GM21825 (cell line): Measurements from ENCODE around the gene ABCF3.
"Not testable (repeated sequence)": the region's sequence is repeated elsewhere in the genome, so short reads cannot be mapped to it uniquely, and the experiment has no call there.

Source experiments
- ATAC-seq: cut with Tn5 transposase; IDR thresholded peaks from one replicate; pipeline ENCODE4 v1.9.1; 2021; ENCODE audit warnings: mild to moderate bottlenecking, moderate library complexity; ENCODE audit not compliant: unreplicated experiment

Gene ABCF3, protein sequence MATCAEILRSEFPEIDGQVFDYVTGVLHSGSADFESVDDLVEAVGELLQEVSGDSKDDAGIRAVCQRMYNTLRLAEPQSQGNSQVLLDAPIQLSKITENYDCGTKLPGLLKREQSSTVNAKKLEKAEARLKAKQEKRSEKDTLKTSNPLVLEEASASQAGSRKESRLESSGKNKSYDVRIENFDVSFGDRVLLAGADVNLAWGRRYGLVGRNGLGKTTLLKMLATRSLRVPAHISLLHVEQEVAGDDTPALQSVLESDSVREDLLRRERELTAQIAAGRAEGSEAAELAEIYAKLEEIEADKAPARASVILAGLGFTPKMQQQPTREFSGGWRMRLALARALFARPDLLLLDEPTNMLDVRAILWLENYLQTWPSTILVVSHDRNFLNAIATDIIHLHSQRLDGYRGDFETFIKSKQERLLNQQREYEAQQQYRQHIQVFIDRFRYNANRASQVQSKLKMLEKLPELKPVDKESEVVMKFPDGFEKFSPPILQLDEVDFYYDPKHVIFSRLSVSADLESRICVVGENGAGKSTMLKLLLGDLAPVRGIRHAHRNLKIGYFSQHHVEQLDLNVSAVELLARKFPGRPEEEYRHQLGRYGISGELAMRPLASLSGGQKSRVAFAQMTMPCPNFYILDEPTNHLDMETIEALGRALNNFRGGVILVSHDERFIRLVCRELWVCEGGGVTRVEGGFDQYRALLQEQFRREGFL

DNA sequence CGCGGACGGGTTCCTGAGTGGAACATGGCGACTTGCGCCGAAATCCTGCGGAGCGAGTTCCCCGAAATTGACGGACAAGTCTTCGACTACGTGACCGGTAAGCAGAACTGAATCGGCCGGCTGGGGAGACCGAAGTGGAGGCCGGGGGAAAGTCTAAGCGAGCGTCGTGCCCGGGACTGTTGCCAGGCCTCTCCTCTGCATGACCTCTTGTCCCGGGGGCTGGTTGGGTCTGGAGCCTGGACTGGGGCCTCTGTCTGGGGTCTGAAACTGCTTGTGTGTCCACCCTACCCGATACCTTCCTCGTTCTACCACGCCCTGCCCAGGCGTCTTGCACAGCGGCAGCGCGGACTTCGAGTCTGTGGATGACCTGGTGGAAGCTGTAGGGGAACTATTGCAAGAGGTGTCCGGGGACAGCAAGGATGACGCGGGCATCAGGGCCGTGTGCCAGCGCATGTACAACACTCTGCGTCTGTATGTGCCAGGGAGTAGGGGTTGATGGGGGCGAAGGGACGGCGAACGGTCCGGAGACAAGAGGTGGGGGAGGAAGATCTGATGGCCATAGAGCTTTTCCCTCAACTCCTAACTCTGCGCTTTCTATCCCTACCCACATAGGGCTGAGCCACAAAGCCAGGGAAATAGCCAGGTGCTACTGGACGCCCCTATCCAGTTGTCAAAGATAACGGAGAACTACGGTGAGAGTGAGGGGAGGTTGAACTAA lies at the start of gene ABCF3:
ABCF3 (plus strand) TSS at position 16 of the 718 bp plus-strand sequence; CDS start at position 25, 9 bp downstream.
- ATAC-seq, result no peak

- ATAC-seq, result no peak
Measured at GRCh38 chr3:184140436-184140835, 45.6 kb upstream of the ABCF3 start.

- no peak for ATAC-seq
Measured at GRCh38 chr3:184142199-184142598, 43.8 kb upstream of the ABCF3 start.

- no peak for ATAC-seq
Measured at GRCh38 chr3:184143327-184143726, 42.7 kb upstream of the ABCF3 start.

DNA sequence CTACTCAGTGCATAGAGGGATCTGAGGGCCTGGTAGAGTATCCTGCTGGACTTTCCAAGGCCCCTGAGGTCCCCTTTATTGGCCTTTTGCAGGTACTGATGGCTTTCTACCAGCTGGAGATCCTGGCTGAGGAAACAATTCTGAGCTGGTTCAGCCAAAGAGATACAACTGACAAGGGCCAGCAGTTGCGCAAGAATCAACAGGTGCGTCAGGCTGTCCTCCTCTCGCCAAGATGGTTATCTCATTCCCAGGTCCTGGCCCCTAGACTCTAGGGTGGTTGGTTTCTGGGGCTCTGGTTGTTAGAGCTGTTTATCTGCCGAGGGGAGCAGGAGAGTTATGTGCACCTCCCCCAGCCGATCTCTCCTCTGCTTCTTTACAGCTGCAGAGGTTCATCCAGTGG lies 41.5 kb upstream of the ABCF3 start:
- no peak for ATAC-seq

DNA sequence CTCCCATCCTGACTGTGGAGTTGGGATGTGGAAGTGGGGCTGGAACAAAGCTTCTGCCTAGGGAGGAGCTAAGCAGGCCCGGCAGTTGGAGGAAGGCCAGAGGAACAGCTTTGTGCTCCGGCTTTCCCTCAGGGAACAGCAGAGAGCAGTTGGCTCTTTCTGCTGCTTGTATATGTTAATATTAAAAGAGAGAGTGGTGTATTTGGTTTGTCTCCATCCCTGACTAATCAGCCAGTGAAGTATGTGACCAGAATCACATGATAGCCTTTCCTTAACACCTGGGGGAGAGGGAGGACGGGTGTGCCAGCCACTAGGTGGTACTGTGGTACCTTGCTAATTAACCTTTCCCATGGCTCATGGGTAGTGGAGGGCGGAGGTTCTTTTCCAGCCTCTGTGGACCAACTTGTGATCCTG lies 40.9 kb upstream of the ABCF3 start:
- ATAC-seq, result no peak

- ATAC-seq, result no peak
Measured at GRCh38 chr3:184145751-184146270, 40.2 kb upstream of the ABCF3 start.

GRCh38 chr3:184148076-184148475 lies 37.9 kb upstream of the ABCF3 start:
- no peak for ATAC-seq

- no peak for ATAC-seq
Measured at GRCh38 chr3:184149123-184149522, 36.9 kb upstream of the ABCF3 start.

DNA sequence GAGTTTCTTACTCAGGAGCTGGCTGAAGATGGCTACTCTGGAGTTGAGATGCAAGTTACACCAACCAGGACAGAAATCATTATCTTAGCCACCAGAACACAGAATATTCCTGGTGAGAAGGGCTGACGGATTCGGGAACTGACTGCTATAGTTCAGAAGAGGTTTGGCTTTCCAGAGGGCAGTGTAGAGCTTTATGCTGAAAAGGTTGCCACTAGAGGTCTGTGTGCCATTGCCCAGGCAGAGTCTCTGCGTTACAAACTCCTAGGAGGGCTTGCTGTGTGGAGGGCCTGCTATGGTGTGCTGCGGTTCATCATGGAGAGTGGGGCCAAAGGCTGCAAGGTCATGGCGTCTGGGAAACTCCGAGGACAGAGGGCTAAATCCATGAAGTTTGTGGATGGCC lies 36.2 kb upstream of the ABCF3 start:
- ATAC-seq, result not testable (repeated sequence)

GRCh38 chr3:184154885-184155643 lies 30.9 kb upstream of the ABCF3 start, which contains the start of gene DVL3:
TSS of gene DVL3 (plus strand) at chr3:184155377. CDS start at chr3:184155636, 259 bp downstream.
- ATAC-seq, result peak; percentile 82

DNA sequence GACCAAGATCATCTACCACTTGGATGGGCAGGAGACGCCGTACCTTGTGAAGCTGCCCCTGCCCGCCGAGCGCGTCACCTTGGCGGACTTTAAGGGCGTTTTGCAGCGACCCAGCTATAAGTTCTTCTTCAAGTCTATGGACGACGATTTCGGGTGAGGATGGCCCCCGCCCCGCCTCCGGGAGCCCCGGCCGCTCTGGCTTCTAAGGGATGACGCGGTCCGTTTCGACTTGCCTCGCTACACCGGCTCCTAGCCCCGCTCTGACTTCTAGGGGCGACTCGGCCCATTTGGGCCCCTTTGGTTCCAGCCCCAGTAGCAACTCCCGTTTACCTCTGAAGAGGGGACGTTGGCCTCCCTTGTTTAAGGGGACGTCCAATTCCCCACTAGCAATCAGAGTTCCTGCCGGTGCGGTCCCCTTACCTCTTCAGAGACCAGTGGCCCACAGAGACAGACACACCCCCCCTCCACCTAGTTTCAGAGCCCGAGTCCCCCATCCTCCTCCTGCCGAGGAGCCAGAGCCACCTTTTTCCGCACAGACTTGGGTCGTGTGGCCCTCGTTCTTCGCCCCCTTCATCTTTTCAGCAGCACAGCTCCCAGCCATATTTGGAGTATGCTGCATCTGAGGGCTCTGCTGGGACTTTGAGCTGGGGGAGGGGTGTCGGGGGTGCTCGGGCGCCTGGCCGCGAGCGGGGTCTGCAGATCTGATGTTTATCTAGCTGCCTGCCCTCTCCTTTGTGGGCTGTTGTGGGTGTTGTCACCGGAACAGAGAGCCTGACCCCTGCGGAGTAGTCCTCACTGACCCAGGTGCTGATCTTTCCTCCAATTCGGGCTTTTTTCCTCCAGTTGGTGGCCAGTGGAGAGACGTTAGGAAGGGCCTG lies 30.1 kb upstream of the ABCF3 start:
- ATAC-seq, result no peak

GRCh38 chr3:184156522-184156955 lies 29.5 kb upstream of the ABCF3 start:
- no peak for ATAC-seq

DNA sequence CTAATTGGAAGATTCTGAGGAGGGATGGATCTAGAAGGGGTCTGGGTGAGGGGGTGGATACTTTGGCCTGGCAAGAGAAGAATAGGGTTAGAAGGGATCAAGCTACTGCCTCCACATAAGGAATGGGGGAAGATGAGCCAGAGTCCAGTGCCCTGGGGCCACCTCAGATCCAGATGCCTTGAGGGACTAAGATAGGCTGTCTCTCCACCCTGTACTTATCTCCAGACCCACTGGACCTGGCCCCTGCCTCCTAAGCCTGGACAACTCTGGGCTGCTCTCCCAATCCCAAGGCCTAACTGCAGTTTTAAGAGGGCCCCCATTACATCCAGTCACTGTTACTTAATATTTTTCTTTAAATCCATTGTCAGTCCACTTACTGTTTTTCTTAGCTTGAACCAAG lies 28.8 kb upstream of the ABCF3 start:
- no peak for ATAC-seq

DNA sequence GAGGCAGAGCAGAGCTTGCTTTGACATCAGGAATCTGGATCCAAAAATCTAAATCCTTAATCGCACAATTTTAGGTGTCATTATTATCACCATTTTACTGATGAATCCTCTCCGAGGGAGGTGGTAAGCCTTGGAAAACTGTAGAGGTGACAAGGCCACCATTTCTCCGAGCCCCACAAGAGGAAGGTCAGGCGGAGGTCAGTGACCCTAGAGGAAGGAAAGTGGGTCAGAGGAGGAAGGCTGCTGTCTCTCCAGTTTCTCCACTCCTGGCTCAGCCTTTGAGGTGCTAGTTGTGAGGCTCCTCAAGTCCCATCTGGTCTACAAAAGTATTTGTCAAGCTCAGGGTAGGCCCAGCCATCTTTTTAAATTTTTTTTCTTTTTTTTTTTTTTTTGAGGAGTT lies 27.6 kb upstream of the ABCF3 start:
- no peak for ATAC-seq

- no peak for ATAC-seq
Measured at GRCh38 chr3:184160456-184160855, 25.5 kb upstream of the ABCF3 start.

DNA sequence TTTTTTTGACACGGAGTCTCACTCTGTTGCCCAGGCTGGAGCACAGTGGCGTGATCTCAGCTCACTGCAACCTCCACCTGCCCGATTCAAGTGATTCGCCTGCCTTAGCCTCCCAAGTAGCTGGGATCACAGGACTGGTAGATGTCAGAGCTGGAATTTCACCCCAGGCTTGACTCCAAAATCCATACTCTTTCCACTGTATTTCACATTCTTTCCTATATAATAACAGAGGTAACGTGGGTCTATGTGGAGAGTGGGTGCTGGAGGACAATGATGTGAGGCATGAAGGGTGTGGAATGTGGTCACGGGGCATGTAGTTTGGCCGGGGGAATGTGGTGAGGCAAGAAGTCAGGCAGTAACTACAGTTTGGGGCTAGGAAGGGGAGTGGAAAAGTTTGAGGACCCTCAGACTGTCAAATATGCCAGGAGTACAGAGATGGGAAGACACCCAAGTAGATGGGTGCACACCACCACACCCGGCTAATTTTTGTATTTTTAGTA lies 23.4 kb upstream of the ABCF3 start:
- not testable (repeated sequence) for ATAC-seq

- no peak for ATAC-seq
Measured at GRCh38 chr3:184164648-184165330, 21.2 kb upstream of the ABCF3 start.

DNA sequence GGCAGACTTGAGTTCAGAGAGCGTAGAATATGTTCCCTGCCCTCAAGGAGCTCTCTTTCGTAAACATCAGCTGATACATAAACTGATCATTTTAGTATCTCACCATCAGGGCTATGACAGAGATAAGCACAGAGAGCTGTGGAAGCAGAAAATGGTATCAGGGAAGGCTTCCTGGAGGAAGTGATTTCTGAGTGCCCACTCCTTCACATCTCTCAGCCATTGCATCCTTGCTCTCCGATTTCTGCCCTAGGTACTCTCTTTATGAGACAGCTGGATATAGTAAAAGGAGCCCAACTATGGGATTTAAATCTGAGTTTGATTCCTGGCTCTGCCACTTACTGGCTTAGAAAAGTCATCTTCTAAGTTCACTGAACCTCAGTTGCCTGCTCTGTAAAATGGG lies 20.5 kb upstream of the ABCF3 start:
- ATAC-seq, result no peak
